ENCODE results near the gene NAA40. TPM values are rescaled to one million over a fixed set of nuclear protein-coding genes. Genes with fewer than 3 reads are reported as not detected.

Gene NAA40
- total and polyA plus RNA-seq, 2 experiments from 2014 or later = 10.1 to 24.6 TPM

GRCh38 chr11:63922673-63923192 is 16.1 kb upstream of the NAA40 start (continued):
- TF ChIP-seq JUNB (IDR thresholded peaks at IDR 0.05; ENCODE audit: unreplicated experiment) = no peak
- no peak for TF ChIP-seq EZH2 (IDR thresholded peaks at IDR 0.05; ENCODE audit: low read depth, unreplicated experiment)
- TF ChIP-seq STAT1 (IDR thresholded peaks at IDR 0.05; ENCODE audit: unreplicated experiment) = no peak
- TF ChIP-seq EZH2phosphoT487 (IDR thresholded peaks at IDR 0.05; ENCODE audit: unreplicated experiment) = no peak
- no peak for TF ChIP-seq ZNF331 (CRISPR knock-in tag; IDR thresholded peaks at IDR 0.05; ENCODE audit: low read depth)
- TF ChIP-seq CTCF (conservative IDR thresholded peaks at IDR 0.05; ENCODE audit: low read depth in 2 of 2) = no peak
- TF ChIP-seq CREB1 (CRISPR knock-in tag; IDR thresholded peaks at IDR 0.05; ENCODE audit: low read depth) = no peak

- DNase-seq (ENCODE audit: low spot score) (no peak), ATAC-seq (no peak)
- peaks cover 21% of the 10 kb centered on the region for H3K4me1 ChIP-seq (ENCODE audit: insufficient read depth)
- no peak overlapping the region for H2AFZ ChIP-seq
- peaks cover 12% of the 10 kb centered on the region; the same call in 2 of the 3 replicates for H3K4me1 Mint-ChIP-seq
- H3K36me3 Mint-ChIP-seq (ENCODE audit: low read depth) = peaks cover 10% of the 10 kb centered on the region
- H3K27ac Mint-ChIP-seq = no peak overlapping the region
- no peak overlapping the region for H3K27ac ChIP-seq (ENCODE audit: low read depth)
- no peak overlapping the region for H3K4me3 ChIP-seq
- H3K4me2 ChIP-seq = no peak overlapping the region
- peaks cover 26% of the 10 kb centered on the region for H3K27me3 Mint-ChIP-seq (ENCODE audit: insufficient read depth, low read depth, poor library complexity)
- peaks cover 9% of the 10 kb centered on the region; the same call in 2 of the 3 replicates for H3K9me3 Mint-ChIP-seq
- peaks cover 19% of the 10 kb centered on the region; the same call in 1 of the 2 replicates for H3K27me3 ChIP-seq (ENCODE audit: insufficient read depth)
- H3K36me3 ChIP-seq (ENCODE audit: insufficient read depth) = no peaks in the 10 kb centered on the region
- H3K9me2 ChIP-seq (ENCODE audit: insufficient read depth) = peaks cover 13% of the 10 kb centered on the region
- H3K4me3 Mint-ChIP-seq = no peak overlapping the region
- no peaks in the 10 kb centered on the region for H3K79me2 ChIP-seq (replicated peaks; ENCODE audit: insufficient read depth)
- H3F3A ChIP-seq (replicated peaks; ENCODE audit: low read depth) = peaks cover 16% of the 10 kb centered on the region
- no peaks in the 10 kb centered on the region; the same call in 1 of the 2 replicates for H4K20me1 ChIP-seq (replicated peaks; ENCODE audit: insufficient read depth)
- TF ChIP-seq JUNB (IDR thresholded peaks at IDR 0.05; ENCODE audit: unreplicated experiment) = no peak
- TF ChIP-seq POLR2AphosphoS5 (IDR thresholded peaks at IDR 0.05; ENCODE audit: low read depth) = no peak
- TF ChIP-seq CTCF (conservative IDR thresholded peaks at IDR 0.05; ENCODE audit: low read depth in 2 of 2) = no peak
- no peak for TF ChIP-seq NANOG (IDR thresholded peaks at IDR 0.05; ENCODE audit: borderline replicate concordance)
- TF ChIP-seq REST (IDR thresholded peaks at IDR 0.05; ENCODE audit: unreplicated experiment) = no peak
- no peak for TF ChIP-seq ETS1 (IDR thresholded peaks at IDR 0.05)
- no peak for TF ChIP-seq EZH2phosphoT487 (IDR thresholded peaks at IDR 0.05; ENCODE audit: unreplicated experiment)
- TF ChIP-seq STAT1 (IDR thresholded peaks at IDR 0.05; ENCODE audit: unreplicated experiment) = no peak
- no peak for TF ChIP-seq EZH2 (IDR thresholded peaks at IDR 0.05; ENCODE audit: low read depth, unreplicated experiment)
- no peak for TF ChIP-seq ZNF331 (CRISPR knock-in tag; IDR thresholded peaks at IDR 0.05; ENCODE audit: low read depth)
These were observed 15.5 kb upstream of the NAA40 start for GRCh38 chr11:63923319-63923718.

Data from GM23338 (cell line).